Stomach (tissue), 4 donors: ENCODE data around the gene CHD3.

Experiments used
- POLR2AphosphoS5 ChIP-seq, 3 donors: sonication (generic); formaldehyde crosslinking; IDR thresholded peaks; one replicate each; pipeline ENCODE4 v1.6.1; 2016; ENCODE audit warnings: antibody characterized with exemption in 3 of 3
- TF ChIP-seq, protein P1 (sequence below), 7 experiments: fragments of 450-650 bp in 4 of 7; fragments of 200-600 bp in 3 of 7; sonication (generic) in 3 of 7; IDR thresholded peaks; one replicate each; pipeline ENCODE4 v1.5.1; 2016 to 2019; ENCODE audit warnings: antibody characterized with exemption in 7 of 7, control low read depth in 2 of 7, mild to moderate bottlenecking in 1 of 7

DNA sequence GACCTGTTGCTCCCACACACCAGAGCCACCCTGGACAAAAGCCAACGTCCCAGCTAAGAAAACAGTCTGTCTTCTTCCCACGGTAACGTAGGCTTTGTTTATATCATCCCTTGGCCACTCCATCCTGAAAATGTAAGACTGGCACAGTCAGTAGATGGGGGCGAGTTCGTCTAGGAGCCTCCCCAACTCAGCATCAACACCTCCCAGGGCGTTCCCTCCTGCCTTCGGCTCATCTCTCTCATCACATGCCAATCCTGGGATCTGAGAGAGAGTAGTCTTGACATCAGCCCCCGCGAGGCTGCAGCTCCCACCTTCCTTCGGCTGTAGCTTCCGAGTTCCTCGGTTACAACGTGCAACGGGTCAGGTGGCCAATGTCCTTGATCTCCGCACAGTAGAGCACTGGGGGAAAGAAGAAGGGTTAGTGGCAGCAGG, 26.6 kb downstream of the CHD3 start:
- no peak for TF ChIP-seq POLR2AphosphoS5 (IDR thresholded peaks at IDR 0.05)
- TF ChIP-seq, protein P1, sequence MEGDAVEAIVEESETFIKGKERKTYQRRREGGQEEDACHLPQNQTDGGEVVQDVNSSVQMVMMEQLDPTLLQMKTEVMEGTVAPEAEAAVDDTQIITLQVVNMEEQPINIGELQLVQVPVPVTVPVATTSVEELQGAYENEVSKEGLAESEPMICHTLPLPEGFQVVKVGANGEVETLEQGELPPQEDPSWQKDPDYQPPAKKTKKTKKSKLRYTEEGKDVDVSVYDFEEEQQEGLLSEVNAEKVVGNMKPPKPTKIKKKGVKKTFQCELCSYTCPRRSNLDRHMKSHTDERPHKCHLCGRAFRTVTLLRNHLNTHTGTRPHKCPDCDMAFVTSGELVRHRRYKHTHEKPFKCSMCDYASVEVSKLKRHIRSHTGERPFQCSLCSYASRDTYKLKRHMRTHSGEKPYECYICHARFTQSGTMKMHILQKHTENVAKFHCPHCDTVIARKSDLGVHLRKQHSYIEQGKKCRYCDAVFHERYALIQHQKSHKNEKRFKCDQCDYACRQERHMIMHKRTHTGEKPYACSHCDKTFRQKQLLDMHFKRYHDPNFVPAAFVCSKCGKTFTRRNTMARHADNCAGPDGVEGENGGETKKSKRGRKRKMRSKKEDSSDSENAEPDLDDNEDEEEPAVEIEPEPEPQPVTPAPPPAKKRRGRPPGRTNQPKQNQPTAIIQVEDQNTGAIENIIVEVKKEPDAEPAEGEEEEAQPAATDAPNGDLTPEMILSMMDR (IDR thresholded peaks at IDR 0.05): no peak
